Anterior cingulate cortex (tissue), 58 donors: ENCODE measurements around the gene WDSUB1.

Source experiments
- DNase-seq, 58 donors: peaks; one replicate each; lab custom pipeline; 2025; lab: John Stamatoyannopoulos, UW

WDSUB1 gene

GRCh38 chr2:159200498-159200897 lies 86.0 kb downstream of the WDSUB1 start:
- no peak for DNase-seq

GRCh38 chr2:159199761-159200465 lies 86.6 kb downstream of the WDSUB1 start:
- no peak for DNase-seq

- DNase-seq: no peak
Observed at GRCh38 chr2:159199236-159199635, 87.3 kb downstream of the WDSUB1 start.

- DNase-seq: no peak
Observed at GRCh38 chr2:159196393-159196925, 90.0 kb downstream of the WDSUB1 start.

GRCh38 chr2:159195697-159196096 lies 90.8 kb downstream of the WDSUB1 start:
- peak in 43 of 58 donors; percentile 6 to 81 (median 43) for DNase-seq

- DNase-seq: peak in 6 of 58 donors; percentile 4 to 42 (median 20)
Observed at GRCh38 chr2:159194241-159194640, 92.3 kb downstream of the WDSUB1 start.

- no peak for DNase-seq
Observed at GRCh38 chr2:159193791-159194190, 92.7 kb downstream of the WDSUB1 start.

- DNase-seq: no peak
Observed at GRCh38 chr2:159192371-159192918, 94.1 kb downstream of the WDSUB1 start.

GRCh38 chr2:159188449-159188848 lies 98.1 kb downstream of the WDSUB1 start:
- DNase-seq: no peak

- no peak for DNase-seq
Observed at GRCh38 chr2:159187106-159187505, 99.4 kb downstream of the WDSUB1 start.

GRCh38 chr2:159186462-159186861 lies 100.0 kb downstream of the WDSUB1 start:
- no peak for DNase-seq
